Suprapubic skin (tissue), 4 donors: Measurements from ENCODE around the gene DLX2. TPM values are rescaled to one million over a fixed set of nuclear protein-coding genes. Genes with fewer than 3 reads are reported as not detected.
A peak's percentile ranks its signal among the peaks of the same experiment; 100 is the strongest.

Experiments used
- DNase-seq, 2 donors: peaks; one replicate each; pipeline ENCODE4 v3.0.0-alpha.2; 2019; ENCODE audit warnings: low spot score in 2 of 2
- H3K27ac ChIP-seq: fragments of 200-600 bp; sonication (generic); one replicate; pipeline ENCODE4 v1.5.1; 2019
- H3K27me3 ChIP-seq: fragments of 200-600 bp; sonication (generic); one replicate; pipeline ENCODE4 v1.5.1; 2019
- H3K36me3 ChIP-seq: fragments of 200-600 bp; sonication (generic); one replicate; pipeline ENCODE4 v1.5.1; 2019
- H3K4me1 ChIP-seq: fragments of 200-600 bp; sonication (generic); one replicate; pipeline ENCODE4 v1.5.1; 2019
- H3K4me3 ChIP-seq: fragments of 200-600 bp; sonication (generic); one replicate; pipeline ENCODE4 v1.5.1; 2019; ENCODE audit warnings: mild to moderate bottlenecking
- H3K9me3 ChIP-seq: fragments of 200-600 bp; sonication (generic); one replicate; pipeline ENCODE4 v1.5.1; 2019
- EP300 ChIP-seq: sonication (generic); formaldehyde crosslinking; IDR thresholded peaks from one replicate; pipeline ENCODE4 v1.6.1; 2017; ENCODE audit warnings: antibody characterized with exemption
- POLR2A ChIP-seq, 2 donors: fragments of 450-650 bp; IDR thresholded peaks; one replicate each; pipeline ENCODE4 v1.6.1; 2017; ENCODE audit warnings: antibody characterized with exemption in 2 of 2, mild to moderate bottlenecking in 2 of 2, moderate library complexity in 2 of 2
- POLR2AphosphoS5 ChIP-seq, 3 donors: sonication (generic); formaldehyde crosslinking; IDR thresholded peaks; one replicate each; pipeline ENCODE4 v1.6.1; 2017; ENCODE audit warnings: antibody characterized with exemption in 3 of 3
- WGBS: methylation state at CpG from one replicate; pipeline ENCODE4 v1.1.5; 2018; 5-methylcytosine and 5-hydroxymethylcytosine counted together
- total RNA-seq, 4 donors: library from RNA; depleted of rRNA; stranded (reverse); fragments of >200 nt; gene quantifications; one replicate each; pipeline ENCODE4 v1.1.0, GENCODE V29; 2016
- TF ChIP-seq, protein P1 (sequence below), 2 donors: fragments of 200-600 bp in 1 of 2; fragments of 450-650 bp in 1 of 2; sonication (generic) in 1 of 2; IDR thresholded peaks; one replicate each; pipeline ENCODE4 v1.5.1; 2016 to 2019; ENCODE audit warnings: antibody characterized with exemption in 2 of 2, mild to moderate bottlenecking in 1 of 2, moderate library complexity in 1 of 2

Gene DLX2
- total RNA-seq, 4 donors from 2014 or later = 0.30 to 1.1 (median 0.42) TPM; not detected in 1

DNA sequence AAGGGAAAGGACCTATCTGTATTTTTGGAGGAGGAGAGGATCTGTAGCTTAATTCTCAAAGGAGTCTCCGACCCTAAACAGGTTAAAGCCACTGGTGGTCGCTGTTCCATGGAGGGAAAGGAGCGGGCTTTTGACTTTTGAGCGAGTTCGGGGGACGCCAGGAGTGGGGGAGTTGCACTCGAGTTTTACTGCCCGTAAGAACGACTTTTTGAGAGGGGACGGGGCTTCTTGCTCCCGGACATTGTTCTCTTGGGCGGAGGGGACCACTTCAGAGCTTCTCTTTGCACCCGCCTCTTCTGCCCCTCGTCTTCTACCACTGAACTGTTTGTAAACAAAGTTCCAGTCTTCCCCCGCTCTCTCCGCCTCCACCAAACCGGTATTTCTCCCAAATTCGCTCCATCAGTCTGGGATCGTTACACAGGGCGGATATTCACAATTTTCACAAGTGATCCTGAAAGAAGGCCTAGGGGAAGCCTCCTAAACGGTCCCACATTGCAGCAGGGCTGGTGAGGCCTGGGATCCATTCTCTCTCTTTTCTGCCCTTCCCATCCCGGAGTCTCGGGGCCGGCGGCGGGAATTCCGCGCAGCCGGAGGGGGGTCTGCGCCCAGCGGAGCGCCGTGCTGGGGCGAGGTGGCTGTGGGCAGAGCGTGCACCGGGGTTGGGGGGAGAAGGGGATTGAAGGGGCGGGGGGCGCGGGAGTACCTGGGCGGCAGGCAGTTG lies 6.6 kb downstream of the DLX2 start:
- Histone ChIP-seq H3K4me3 (peak overlapping the region; percentile 47), H3K36me3 (no peaks in the 10 kb centered on the region), H3K27me3 (peaks cover 100% of the 10 kb centered on the region), H3K27ac (no peak overlapping the region), H3K9me3 (no peaks in the 10 kb centered on the region), H3K4me1 (peaks cover 71% of the 10 kb centered on the region)
- TF ChIP-seq, protein P1, sequence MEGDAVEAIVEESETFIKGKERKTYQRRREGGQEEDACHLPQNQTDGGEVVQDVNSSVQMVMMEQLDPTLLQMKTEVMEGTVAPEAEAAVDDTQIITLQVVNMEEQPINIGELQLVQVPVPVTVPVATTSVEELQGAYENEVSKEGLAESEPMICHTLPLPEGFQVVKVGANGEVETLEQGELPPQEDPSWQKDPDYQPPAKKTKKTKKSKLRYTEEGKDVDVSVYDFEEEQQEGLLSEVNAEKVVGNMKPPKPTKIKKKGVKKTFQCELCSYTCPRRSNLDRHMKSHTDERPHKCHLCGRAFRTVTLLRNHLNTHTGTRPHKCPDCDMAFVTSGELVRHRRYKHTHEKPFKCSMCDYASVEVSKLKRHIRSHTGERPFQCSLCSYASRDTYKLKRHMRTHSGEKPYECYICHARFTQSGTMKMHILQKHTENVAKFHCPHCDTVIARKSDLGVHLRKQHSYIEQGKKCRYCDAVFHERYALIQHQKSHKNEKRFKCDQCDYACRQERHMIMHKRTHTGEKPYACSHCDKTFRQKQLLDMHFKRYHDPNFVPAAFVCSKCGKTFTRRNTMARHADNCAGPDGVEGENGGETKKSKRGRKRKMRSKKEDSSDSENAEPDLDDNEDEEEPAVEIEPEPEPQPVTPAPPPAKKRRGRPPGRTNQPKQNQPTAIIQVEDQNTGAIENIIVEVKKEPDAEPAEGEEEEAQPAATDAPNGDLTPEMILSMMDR (IDR thresholded peaks at IDR 0.05) = no peak
- TF ChIP-seq EP300 (no peak), POLR2AphosphoS5 (IDR thresholded peaks at IDR 0.05) (no peak), POLR2A (IDR thresholded peaks at IDR 0.05) (no peak)
- no peak for DNase-seq
- WGBS = 9% methylated on average over 31 of the region's 40 CpGs

- Histone ChIP-seq H3K27me3 (peaks cover 100% of the 10 kb centered on the region), H3K9me3 (no peaks in the 10 kb centered on the region), H3K36me3 (no peaks in the 10 kb centered on the region), H3K4me3 (peak overlapping the region; percentile 47), H3K4me1 (peaks cover 64% of the 10 kb centered on the region), H3K27ac (no peak overlapping the region)
- DNase-seq = no peak
- WGBS = 2% methylated on average over 24 of the region's 51 CpGs
- TF ChIP-seq POLR2AphosphoS5 (IDR thresholded peaks at IDR 0.05) (no peak), EP300 (no peak), POLR2A (IDR thresholded peaks at IDR 0.05) (no peak)
- TF ChIP-seq, protein P1 (IDR thresholded peaks at IDR 0.05) = no peak
Observed at GRCh38 chr2:172095146-172095904, 7.4 kb downstream of the DLX2 start.

DNA sequence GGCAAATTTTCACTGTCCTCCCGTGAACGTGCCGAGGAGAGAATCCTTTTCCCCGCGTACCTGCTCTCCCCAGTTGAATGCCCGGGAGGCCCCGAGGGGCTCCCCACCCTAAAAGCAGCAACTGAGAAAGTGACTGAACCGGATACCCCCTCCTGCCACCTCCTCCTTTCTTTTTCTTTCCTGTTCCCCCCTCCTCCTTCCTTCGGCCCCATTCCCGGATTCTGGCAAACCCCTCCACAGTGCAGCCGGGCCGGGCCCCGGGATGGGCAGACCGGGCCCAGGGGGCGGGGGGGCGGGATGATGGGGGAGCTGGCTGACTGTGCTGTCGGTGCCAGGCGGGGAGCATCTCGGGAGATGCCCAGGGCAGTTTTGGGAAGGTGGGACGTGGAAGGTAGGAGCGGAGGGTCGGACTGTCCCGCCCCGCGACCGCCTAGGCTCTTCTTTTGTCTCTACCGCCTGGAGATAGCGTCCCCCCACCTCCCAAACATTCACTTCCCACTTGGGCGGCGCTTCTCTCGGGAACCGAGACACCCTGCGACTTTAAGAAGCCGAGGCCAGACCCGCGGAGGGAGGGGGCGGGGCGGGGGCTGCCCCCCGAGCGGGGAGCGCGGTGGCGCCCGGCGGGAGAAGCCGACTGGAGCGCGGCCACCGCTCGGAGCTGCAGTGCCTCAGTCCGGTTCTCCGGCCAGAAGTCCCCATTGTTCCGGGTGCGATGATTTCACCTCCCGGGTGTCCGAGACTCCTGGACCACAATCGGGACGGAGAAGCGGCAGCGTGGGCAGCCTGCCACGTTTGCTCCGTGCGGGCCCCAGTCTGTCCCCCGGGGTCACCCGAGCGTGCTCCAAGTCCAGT lies 8.2 kb downstream of the DLX2 start:
- no peaks in the 10 kb centered on the region for H3K9me3 ChIP-seq
- H3K4me1 ChIP-seq = peaks cover 56% of the 10 kb centered on the region
- H3K27me3 ChIP-seq = peaks cover 100% of the 10 kb centered on the region
- WGBS = 2% methylated on average over 26 of the region's 66 CpGs
- no peaks in the 10 kb centered on the region for H3K36me3 ChIP-seq
- peak overlapping the region; percentile 47 for H3K4me3 ChIP-seq
- no peak for DNase-seq
- TF ChIP-seq, protein P1 (IDR thresholded peaks at IDR 0.05) = no peak
- TF ChIP-seq POLR2AphosphoS5 (IDR thresholded peaks at IDR 0.05) (no peak), EP300 (no peak), POLR2A (IDR thresholded peaks at IDR 0.05) (no peak)
- no peak overlapping the region for H3K27ac ChIP-seq

- Histone ChIP-seq H3K9me3 (no peaks in the 10 kb centered on the region), H3K4me1 (peaks cover 47% of the 10 kb centered on the region), H3K36me3 (no peaks in the 10 kb centered on the region), H3K27me3 (peaks cover 100% of the 10 kb centered on the region), H3K4me3 (no peak overlapping the region), H3K27ac (no peak overlapping the region)
- 28% methylated on average over 18 of the region's 18 CpGs for WGBS
- no peak for TF ChIP-seq EP300
- TF ChIP-seq, protein P1 (IDR thresholded peaks at IDR 0.05) = no peak
- TF ChIP-seq POLR2A (IDR thresholded peaks at IDR 0.05) = no peak
- TF ChIP-seq POLR2AphosphoS5 (IDR thresholded peaks at IDR 0.05) = no peak
- no peak for DNase-seq
Observed at GRCh38 chr2:172093416-172094293, 9.0 kb downstream of the DLX2 start.
